ENCODE measurements around the gene ATP10D.
"Not testable (repeated sequence)": the region's sequence is repeated elsewhere in the genome, so short reads cannot be mapped to it uniquely, and the experiment has no call there.

The ATP10D gene

GRCh38 chr4:47485047-47485692 lies at the start of gene ATP10D:
TSS of gene ATP10D (plus strand) at chr4:47485275. CDS start at chr4:47512541, 27,266 bp downstream.
- DNase-seq (ENCODE audit: low spot score): peak; percentile 89

GRCh38 chr4:47442980-47443379 lies 42.1 kb upstream of the ATP10D start:
- DNase-seq (ENCODE audit: low spot score): no peak

- no peak for DNase-seq (ENCODE audit: low spot score)
Observed at GRCh38 chr4:47444031-47444430, 41.0 kb upstream of the ATP10D start.

GRCh38 chr4:47451657-47452056 lies 33.4 kb upstream of the ATP10D start:
- DNase-seq (ENCODE audit: low spot score): no peak

- no peak for DNase-seq (ENCODE audit: low spot score)
Observed at GRCh38 chr4:47462799-47463234, 22.3 kb upstream of the ATP10D start.

- DNase-seq (ENCODE audit: low spot score): peak; percentile 94
Observed at GRCh38 chr4:47463235-47463956, 21.7 kb upstream of the ATP10D start, which contains the start of gene COMMD8. TSS of gene COMMD8 (minus strand) at chr4:47463702. CDS start at chr4:47463651, 51 bp downstream.

GRCh38 chr4:47465004-47465403 lies 20.1 kb upstream of the ATP10D start:
- DNase-seq (ENCODE audit: low spot score): no peak

- DNase-seq (ENCODE audit: low spot score): no peak
Observed at GRCh38 chr4:47466056-47466785, 18.9 kb upstream of the ATP10D start.

GRCh38 chr4:47468706-47469365 lies 16.2 kb upstream of the ATP10D start:
- DNase-seq (ENCODE audit: low spot score): no peak

GRCh38 chr4:47469951-47470350 lies 15.1 kb upstream of the ATP10D start:
- DNase-seq (ENCODE audit: low spot score): no peak

GRCh38 chr4:47471064-47471463 lies 14.0 kb upstream of the ATP10D start:
- DNase-seq (ENCODE audit: low spot score): no peak

- DNase-seq (ENCODE audit: low spot score): no peak
Observed at GRCh38 chr4:47471591-47471990, 13.5 kb upstream of the ATP10D start.

GRCh38 chr4:47473141-47473750 lies 11.8 kb upstream of the ATP10D start:
- DNase-seq (ENCODE audit: low spot score): no peak

- no peak for DNase-seq (ENCODE audit: low spot score)
Observed at GRCh38 chr4:47474799-47475198, 10.3 kb upstream of the ATP10D start.

GRCh38 chr4:47475411-47475810 lies 9.7 kb upstream of the ATP10D start:
- DNase-seq (ENCODE audit: low spot score): no peak

GRCh38 chr4:47478804-47479203 lies 6.3 kb upstream of the ATP10D start:
- DNase-seq (ENCODE audit: low spot score): no peak

GRCh38 chr4:47482326-47482725 lies 2.7 kb upstream of the ATP10D start:
- no peak for DNase-seq (ENCODE audit: low spot score)

GRCh38 chr4:47483745-47484144 lies 1.3 kb upstream of the ATP10D start:
- no peak for DNase-seq (ENCODE audit: low spot score)

- no peak for DNase-seq (ENCODE audit: low spot score)
Observed at GRCh38 chr4:47484168-47484567, 907 bp upstream of the ATP10D start.

- no peak for DNase-seq (ENCODE audit: low spot score)
Observed at GRCh38 chr4:47485768-47486167, 693 bp downstream of the ATP10D start.

- DNase-seq (ENCODE audit: low spot score): no peak
Observed at GRCh38 chr4:47486231-47486673, 1.2 kb downstream of the ATP10D start.

GRCh38 chr4:47486727-47487126 lies 1.7 kb downstream of the ATP10D start:
- not testable (repeated sequence) for DNase-seq (ENCODE audit: low spot score)

Measured in LoVo (cell line).